ENCODE measurements around the gene THADA. TPM values are rescaled to one million over a fixed set of nuclear protein-coding genes. Genes with fewer than 3 reads are reported as not detected.
A peak's percentile ranks its signal among the peaks of the same experiment; 100 is the strongest.
"Not testable (repeated sequence)": the region's sequence is repeated elsewhere in the genome, so short reads cannot be mapped to it uniquely, and the experiment has no call there.

The THADA gene
- 10 to 100 TPM; 23.6 to 57.5 (median 37.3) TPM for total RNA-seq

GRCh38 chr2:43595603-43596412 lies at the start of gene THADA:
TSS of gene THADA (minus strand) at chr2:43596038. CDS start at chr2:43592392, 3,646 bp downstream.
- 0 to 1% methylated on average over 28 to 52 of the region's 52 CpGs for WGBS, 2 donors
- Histone ChIP-seq H3K4me3 (peak within 1 kb of the TSS; percentile 73 to 78 (median 74)), H3K27ac (peak within 1 kb of the TSS; percentile 79 to 92 (median 89)), H3K36me3 (peaks cover 0 to 6% (median 5%) of the 10 kb centered on the region in 4 donors), H3K9me3 (no peaks in the 10 kb centered on the region), H3K27me3 (no peaks in the 10 kb centered on the region), H3K4me1 (peaks cover 13 to 23% (median 18%) of the 10 kb centered on the region in 4 donors)
- ATAC-seq (ENCODE audit: low FRiP score in 2 of 2) (peak; percentile 98 to 99), DNase-seq (peak; percentile 95 to 98)
- peak; percentile 96 to 99 for TF ChIP-seq POLR2AphosphoS5 (IDR thresholded peaks at IDR 0.05)
- TF ChIP-seq CTCF (IDR thresholded peaks at IDR 0.05), result peak in 1 of 6 experiments; percentile 10
- no peak for TF ChIP-seq EP300 (IDR thresholded peaks at IDR 0.05)
- peak; percentile 72 to 95 (median 90) for TF ChIP-seq POLR2A (IDR thresholded peaks at IDR 0.05)

GRCh38 chr2:43643680-43644079 lies 47.8 kb upstream of the THADA start:
- DNase-seq (no peak), ATAC-seq (ENCODE audit: low FRiP score in 2 of 2) (no peak)
- no peaks in the 10 kb centered on the region for H3K36me3 ChIP-seq
- 79 to 95% methylated on average over 1 of the region's 1 CpG for WGBS, 2 donors
- TF ChIP-seq EP300 (IDR thresholded peaks at IDR 0.05) (no peak), CTCF (IDR thresholded peaks at IDR 0.05) (no peak), POLR2AphosphoS5 (IDR thresholded peaks at IDR 0.05) (no peak)
- H3K4me1 ChIP-seq, result no peaks in the 10 kb centered on the region
- H3K9me3 ChIP-seq, result no peaks in the 10 kb centered on the region
- H3K27me3 ChIP-seq, result no peaks in the 10 kb centered on the region
- H3K27ac ChIP-seq, result peak overlapping the region in 1 of 4 donors; percentile 17
- H3K4me3 ChIP-seq, result no peak overlapping the region

GRCh38 chr2:43642363-43642762 lies 46.5 kb upstream of the THADA start:
- H3K27ac ChIP-seq, result no peak overlapping the region
- H3K9me3 ChIP-seq, result no peaks in the 10 kb centered on the region
- TF ChIP-seq CTCF (IDR thresholded peaks at IDR 0.05) (no peak), EP300 (IDR thresholded peaks at IDR 0.05) (no peak), POLR2AphosphoS5 (IDR thresholded peaks at IDR 0.05) (no peak), POLR2A (IDR thresholded peaks at IDR 0.05) (no peak)
- no peak for DNase-seq
- H3K27me3 ChIP-seq, result no peaks in the 10 kb centered on the region
- H3K36me3 ChIP-seq, result no peaks in the 10 kb centered on the region
- no peak overlapping the region for H3K4me3 ChIP-seq
- WGBS, 2 donors, result 45 to 53% methylated on average over 2 of the region's 2 CpGs
- no peak for ATAC-seq (ENCODE audit: low FRiP score in 2 of 2)
- peaks cover 0 to 9% (median 4%) of the 10 kb centered on the region in 4 donors for H3K4me1 ChIP-seq

GRCh38 chr2:43637030-43637803 lies 41.4 kb upstream of the THADA start, which contains the start of gene PLEKHH2:
TSS of gene PLEKHH2 (plus strand) at chr2:43637260. CDS start at chr2:43644674, 7,414 bp downstream.
- H3K36me3 ChIP-seq, result no peaks in the 10 kb centered on the region
- ATAC-seq (ENCODE audit: low FRiP score in 2 of 2) (peak; percentile 98 to 99), DNase-seq (peak; percentile 89 to 95)
- peaks cover 8 to 19% (median 11%) of the 10 kb centered on the region in 4 donors for H3K4me1 ChIP-seq
- H3K9me3 ChIP-seq, result no peaks in the 10 kb centered on the region
- H3K27me3 ChIP-seq, result peaks cover 0 to 3% (median 0%) of the 10 kb centered on the region in 4 donors
- TF ChIP-seq POLR2A (IDR thresholded peaks at IDR 0.05) (peak in 3 of 4 donors; percentile 61 to 83 (median 77)), POLR2AphosphoS5 (IDR thresholded peaks at IDR 0.05) (peak; percentile 27 to 84), EP300 (IDR thresholded peaks at IDR 0.05) (no peak)
- peak within 1 kb of the TSS; percentile 84 to 89 (median 87) for H3K27ac ChIP-seq
- 0 to 1% methylated on average over 23 to 36 of the region's 75 CpGs for WGBS, 2 donors
- H3K4me3 ChIP-seq, result peak within 1 kb of the TSS; percentile 75 to 87 (median 82)

- Histone ChIP-seq H3K9me3 (no peaks in the 10 kb centered on the region), H3K36me3 (no peaks in the 10 kb centered on the region), H3K27me3 (peaks cover 0 to 3% (median 0%) of the 10 kb centered on the region in 4 donors), H3K4me1 (peaks cover 8 to 19% (median 11%) of the 10 kb centered on the region in 4 donors), H3K27ac (peak overlapping the region in 2 of 4 donors; percentile 14 to 89), H3K4me3 (peak overlapping the region in 3 of 4 donors; percentile 75 to 87 (median 81))
- TF ChIP-seq POLR2A (IDR thresholded peaks at IDR 0.05), result no peak
- no peak for TF ChIP-seq CTCF (IDR thresholded peaks at IDR 0.05)
- TF ChIP-seq EP300 (IDR thresholded peaks at IDR 0.05), result no peak
- no peak for TF ChIP-seq POLR2AphosphoS5 (IDR thresholded peaks at IDR 0.05)
- no peak for ATAC-seq (ENCODE audit: low FRiP score in 2 of 2)
- 13 to 20% methylated on average over 9 to 10 of the region's 10 CpGs for WGBS, 2 donors
- no peak for DNase-seq
Measured at GRCh38 chr2:43636621-43637020, 40.8 kb upstream of the THADA start.

GRCh38 chr2:43636153-43636552 lies 40.3 kb upstream of the THADA start:
- not testable (repeated sequence) for H3K9me3 ChIP-seq; H3K27ac ChIP-seq; H3K27me3 ChIP-seq; H3K4me3 ChIP-seq; ATAC-seq (ENCODE audit: low FRiP score in 2 of 2); H3K36me3 ChIP-seq
- peaks cover 8 to 19% (median 11%) of the 10 kb centered on the region in 4 donors for H3K4me1 ChIP-seq
- peak in 1 of 2 donors; percentile 15 for DNase-seq
- 90 to 95% methylated on average over 11 to 12 of the region's 12 CpGs for WGBS, 2 donors

All from upper lobe of left lung (tissue), 6 donors.